Measurements from ENCODE around the gene B3GNT2. TPM values are rescaled to one million over a fixed set of nuclear protein-coding genes. Genes with fewer than 3 reads are reported as not detected.

The B3GNT2 gene
- total and polyA plus RNA-seq, 9 of the 15 experiments (the other 6 are each of a cell fraction or from before 2014, with no cell fraction given): 6.0 to 38.9 (median 25.0) TPM

DNA sequence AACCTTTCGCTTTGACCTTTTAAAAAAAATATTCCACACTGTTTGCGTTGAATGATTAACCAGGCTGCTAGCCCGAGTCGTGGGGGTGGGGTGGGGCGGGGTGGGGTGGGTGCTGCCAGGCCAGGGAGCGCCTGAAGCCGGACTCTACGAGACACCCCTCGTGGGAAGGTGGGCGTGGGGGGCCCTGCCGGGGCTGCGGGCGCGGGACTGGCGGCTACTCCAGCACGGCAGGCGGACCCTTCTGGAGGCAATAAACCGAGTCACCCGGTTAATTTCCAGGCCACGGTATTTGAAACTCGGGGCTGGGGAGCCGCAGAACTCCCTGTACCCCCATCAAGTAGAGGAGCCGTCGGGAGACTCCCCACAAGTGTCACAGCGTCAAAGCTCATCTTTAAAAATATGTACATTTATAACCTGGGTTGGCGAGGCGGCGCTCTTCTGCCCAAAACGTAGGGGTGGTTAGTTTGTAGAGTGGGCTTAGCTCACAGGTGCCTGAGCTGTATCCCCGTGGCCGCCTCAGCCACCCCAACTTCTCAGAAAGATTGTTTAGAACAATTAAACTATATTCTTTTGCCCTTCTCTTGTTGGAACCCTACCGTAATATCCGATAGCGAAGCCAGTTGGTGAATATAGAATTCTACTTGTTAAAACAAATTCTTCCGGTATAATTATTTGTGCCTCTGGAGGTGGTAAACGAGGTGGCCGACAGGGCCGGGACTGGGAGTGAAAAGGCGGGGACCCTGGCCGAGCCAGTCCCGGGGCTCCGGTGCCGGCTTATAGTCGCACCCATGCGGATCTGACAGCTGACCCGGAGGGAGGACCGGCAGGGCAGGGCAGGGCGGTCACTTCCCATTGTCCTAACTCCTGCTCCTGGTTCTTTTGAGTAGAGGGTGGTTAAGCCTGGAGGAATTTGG, 1.4 kb downstream of the B3GNT2 start:
- H3K36me3 ChIP-seq (ENCODE audit: control insufficient read depth, insufficient read depth, low read length): no peaks in the 10 kb centered on the region
- BruUV-seq (replicated peaks): no TSS peak
- peak overlapping the region; percentile 79 for H3K4me3 ChIP-seq
- no peak overlapping the region for H2AFZ ChIP-seq (ENCODE audit: low read depth, low read length)
- peak overlapping the region; percentile 73 for H3K4me2 ChIP-seq (ENCODE audit: insufficient read depth, low read length)
- H3K9me3 ChIP-seq (replicated peaks; ENCODE audit: control insufficient read depth, insufficient read depth, low read depth, low read length): no peaks in the 10 kb centered on the region
- DNase-seq (ENCODE audit: extremely low read depth in 1 of 4, low spot score in 3 of 4): peak; percentile 51 to 54 (median 52)
- peak; percentile 63 for FAIRE-seq
- intact Hi-C loops (cut with micrococcal nuclease) (loop anchor here (2.0 to 5.0 kb wide), 2 partner anchors 100 to 280 kb away; no protein-coding TSS in a partner anchor), in situ Hi-C loops (cut with MboI) (no loop called here)
- peak overlapping the region; percentile 71 to 98 for H3K9ac ChIP-seq (ENCODE audit: insufficient read depth in 1 of 2, low read depth in 2 of 2, low read length in 2 of 2)
- no peaks in the 10 kb centered on the region for H3K27me3 ChIP-seq (ENCODE audit: control insufficient read depth in 2 of 2, insufficient read depth in 2 of 2, low read length in 2 of 2)
- peak; percentile 57 for ATAC-seq
- ChIA-PET POLR2A (interaction anchor here (1.1 kb wide), 1 partner anchor 8 kb away, joined by 3 read pairs; no protein-coding TSS in a partner anchor), CTCF (ENCODE audit: low intra/inter-chr PET ratio) (interaction anchor here (0.6 kb wide), 1 partner anchor 1857 kb away, joined by 3 read pairs; no protein-coding TSS in a partner anchor)
- no peaks in the 10 kb centered on the region for H3K9me1 ChIP-seq (ENCODE audit: control insufficient read depth, insufficient read depth, low read length)
- H3K4me1 ChIP-seq (replicated peaks in 1 of 2; ENCODE audit: control insufficient read depth in 2 of 2, insufficient read depth in 2 of 2, low read length in 2 of 2): peaks cover 31 to 44% of the 10 kb centered on the region in 2 experiments
- peak overlapping the region; percentile 57 for H3K27ac ChIP-seq (ENCODE audit: extremely low read depth, low read depth, low read length)
- peaks cover 27% of the 10 kb centered on the region for H4K20me1 ChIP-seq (replicated peaks; ENCODE audit: control insufficient read depth, insufficient read depth, low read length)
- H3K79me2 ChIP-seq (ENCODE audit: control insufficient read depth, insufficient read depth, low read length): peaks cover 64% of the 10 kb centered on the region
- WGBS (ENCODE audit: insufficient coverage, low coverage, missing lambda C conversion rate): under 1% methylated on average over 35 of the region's 48 CpGs
- TF ChIP-seq HDAC2 (IDR thresholded peaks at IDR 0.05) (peak; percentile 35; the same call in 1 of the 2 replicates), ZNF175 (CRISPR knock-in tag; IDR thresholded peaks at IDR 0.05; ENCODE audit: low read depth) (no peak), RAD21 (CRISPR knock-in tag; conservative IDR thresholded peaks at IDR 0.05 in 1 of 2, IDR thresholded peaks at IDR 0.05 in 1 of 2) (peak in 1 of 2 experiments; percentile 3; a peak in 1 of 4 replicates), RBFOX2 (IDR thresholded peaks at IDR 0.05; ENCODE audit: low read depth, low read length) (peak; percentile 59; the same call in 1 of the 2 replicates), SIN3A (IDR thresholded peaks at IDR 0.05; ENCODE audit: borderline replicate concordance in 2 of 2, control insufficient read depth in 1 of 2, low read depth in 2 of 2, low read length in 2 of 2) (peak; percentile 27 to 81; a peak in 2 of 4 replicates), LCOR (CRISPR knock-in tag; IDR thresholded peaks at IDR 0.05) (0 out of 2 replicates have a peak, but pooled peaks have one; percentile 31), MXI1 (IDR thresholded peaks at IDR 0.05; ENCODE audit: low read depth, low read length) (peak; percentile 74), TGIF2 (CRISPR knock-in tag; IDR thresholded peaks at IDR 0.05) (peak; percentile 69; the same call in 1 of the 2 replicates), NFXL1 (CRISPR knock-in tag; IDR thresholded peaks at IDR 0.05) (no peak), POLR2G (IDR thresholded peaks at IDR 0.05; ENCODE audit: low read depth, low read length) (0 out of 2 replicates have a peak, but pooled peaks have one; percentile 20), MYNN (IDR thresholded peaks at IDR 0.05) (0 out of 2 replicates have a peak, but pooled peaks have one; percentile 49), MYNN (CRISPR knock-in tag; IDR thresholded peaks at IDR 0.05) (no peak), CCNT2 (IDR thresholded peaks at IDR 0.05; ENCODE audit: borderline replicate concordance, extremely low read depth, insufficient read length, low read depth, low read length) (peak; percentile 24), L3MBTL2 (IDR thresholded peaks at IDR 0.05) (peak; percentile 12; the same call in 1 of the 2 replicates), ZBTB7A (IDR thresholded peaks at IDR 0.05; ENCODE audit: borderline replicate concordance, control insufficient read depth, low read depth, low read length) (peak; percentile 58; the same call in 1 of the 2 replicates)
- TF ChIP-seq, protein P1, sequence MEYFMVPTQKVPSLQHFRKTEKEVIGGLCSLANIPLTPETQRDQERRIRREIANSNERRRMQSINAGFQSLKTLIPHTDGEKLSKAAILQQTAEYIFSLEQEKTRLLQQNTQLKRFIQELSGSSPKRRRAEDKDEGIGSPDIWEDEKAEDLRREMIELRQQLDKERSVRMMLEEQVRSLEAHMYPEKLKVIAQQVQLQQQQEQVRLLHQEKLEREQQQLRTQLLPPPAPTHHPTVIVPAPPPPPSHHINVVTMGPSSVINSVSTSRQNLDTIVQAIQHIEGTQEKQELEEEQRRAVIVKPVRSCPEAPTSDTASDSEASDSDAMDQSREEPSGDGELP (CRISPR knock-in tag; IDR thresholded peaks at IDR 0.05; ENCODE audit: borderline replicate concordance): peak; percentile 87
- TF ChIP-seq, protein P2, sequence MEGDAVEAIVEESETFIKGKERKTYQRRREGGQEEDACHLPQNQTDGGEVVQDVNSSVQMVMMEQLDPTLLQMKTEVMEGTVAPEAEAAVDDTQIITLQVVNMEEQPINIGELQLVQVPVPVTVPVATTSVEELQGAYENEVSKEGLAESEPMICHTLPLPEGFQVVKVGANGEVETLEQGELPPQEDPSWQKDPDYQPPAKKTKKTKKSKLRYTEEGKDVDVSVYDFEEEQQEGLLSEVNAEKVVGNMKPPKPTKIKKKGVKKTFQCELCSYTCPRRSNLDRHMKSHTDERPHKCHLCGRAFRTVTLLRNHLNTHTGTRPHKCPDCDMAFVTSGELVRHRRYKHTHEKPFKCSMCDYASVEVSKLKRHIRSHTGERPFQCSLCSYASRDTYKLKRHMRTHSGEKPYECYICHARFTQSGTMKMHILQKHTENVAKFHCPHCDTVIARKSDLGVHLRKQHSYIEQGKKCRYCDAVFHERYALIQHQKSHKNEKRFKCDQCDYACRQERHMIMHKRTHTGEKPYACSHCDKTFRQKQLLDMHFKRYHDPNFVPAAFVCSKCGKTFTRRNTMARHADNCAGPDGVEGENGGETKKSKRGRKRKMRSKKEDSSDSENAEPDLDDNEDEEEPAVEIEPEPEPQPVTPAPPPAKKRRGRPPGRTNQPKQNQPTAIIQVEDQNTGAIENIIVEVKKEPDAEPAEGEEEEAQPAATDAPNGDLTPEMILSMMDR (IDR thresholded peaks at IDR 0.05 in 2 of 3, conservative IDR thresholded peaks at IDR 0.05 in 1 of 3; ENCODE audit: insufficient read depth in 2 of 3, low read depth in 1 of 3, low read length in 3 of 3): peak in 2 of 3 experiments; percentile 3 to 31; a peak in 1 of 6 replicates

All from K562 (cell line).